CD4-positive, alpha-beta T cell (primary cell): ENCODE measurements around the gene FAM186B. TPM values are rescaled to one million over a fixed set of nuclear protein-coding genes. Genes with fewer than 3 reads are reported as not detected.

Source experiments
- ATAC-seq: fragments of 200-7000 bp; cut with Tn5 transposase; one replicate; pipeline ENCODE4 v1.10.0; 2022; ENCODE audit warnings: mild to moderate bottlenecking; ENCODE audit not compliant: poor library complexity
- CTCF ChIA-PET: fragments of 350-600 bp; sonication (Branson Sonifier 250); formaldehyde crosslinking; loops from one replicate; lab custom pipeline; 2021; ENCODE audit warnings: antibody characterized with exemption, inconsistent platforms; lab: Charles Lee
- POLR2A ChIA-PET: fragments of 350-600 bp; sonication (Branson Sonifier 250); formaldehyde crosslinking; loops from one replicate; lab custom pipeline; 2021; ENCODE audit warnings: antibody characterized with exemption, inconsistent platforms; lab: Charles Lee
- DNase-seq, 14 experiments: peaks; one replicate each; pipeline ENCODE4 v3.0.0-alpha.2; 2013 to 2020; ENCODE audit warnings: mixed read lengths in 2 of 14
- H3K27ac ChIP-seq, 2 donors: one replicate each; pipeline versions ENCODE4 v1.5.1 to v1.7.0; 2013; ENCODE audit warnings: low read length in 2 of 2, low read depth in 1 of 2, mild to moderate bottlenecking in 1 of 2
- H3K27me3 ChIP-seq, 2 experiments: 1 replicate in 1 of 2; 2 replicates in 1 of 2; pipeline versions ENCODE4 v1.6.1 to v1.7.0; 2013; ENCODE audit warnings: low read length in 2 of 2, control low read depth in 1 of 2, mild to moderate bottlenecking in 1 of 2, moderate library complexity in 1 of 2; ENCODE audit not compliant: insufficient read depth in 2 of 2, control insufficient read depth in 1 of 2
- H3K36me3 ChIP-seq: one replicate; pipeline ENCODE4 v1.6.1; 2013; ENCODE audit warnings: low read length, control low read depth; ENCODE audit not compliant: insufficient read depth
- H3K4me1 ChIP-seq: one replicate; pipeline ENCODE4 v1.6.1; 2013; ENCODE audit warnings: low read length, control low read depth; ENCODE audit not compliant: insufficient read depth
- H3K4me3 ChIP-seq: one replicate; pipeline ENCODE4 v1.5.1; 2013; ENCODE audit warnings: mild to moderate bottlenecking, low read length, moderate library complexity
- H3K9me3 ChIP-seq, 2 experiments: 1 replicate in 1 of 2; 2 replicates in 1 of 2; pipeline versions ENCODE4 v1.6.1 to v1.7.0; 2013; ENCODE audit warnings: low read length in 2 of 2, mild to moderate bottlenecking in 2 of 2, control low read depth in 1 of 2, moderate library complexity in 1 of 2; ENCODE audit not compliant: control insufficient read depth in 1 of 2, insufficient read depth in 1 of 2
- H3K27ac Mint-ChIP-seq: one replicate; pipeline ENCODE4 v1.8.0; 2020; ENCODE audit warnings: mixed read lengths
- H3K27me3 Mint-ChIP-seq: one replicate; pipeline ENCODE4 v1.8.0; 2021; ENCODE audit warnings: mixed read lengths
- H3K36me3 Mint-ChIP-seq: one replicate; pipeline ENCODE4 v1.8.0; 2021; ENCODE audit warnings: low read depth, mixed read lengths
- H3K4me1 Mint-ChIP-seq: one replicate; pipeline ENCODE4 v1.8.0; 2021; ENCODE audit warnings: low read depth, mixed read lengths
- H3K4me3 Mint-ChIP-seq: one replicate; pipeline ENCODE4 v1.8.0; 2020; ENCODE audit warnings: mild to moderate bottlenecking, mixed read lengths
- H3K9me3 Mint-ChIP-seq: one replicate; pipeline ENCODE4 v1.8.0; 2020; ENCODE audit warnings: mixed read lengths
- intact Hi-C, 2 experiments: fragments of 100-400 bp; cut with DNase I in 1 of 2; cut with micrococcal nuclease in 1 of 2; formaldehyde crosslinking; loops; one replicate each; pipeline versions ENCODE4 v1.15.1 to v1.9.0; 2023 to 2025; cut with DNase I, micrococcal nuclease
- total RNA-seq, 174 experiments: library from RNA in 2 of 174; stranded (reverse) in 2 of 174; gene quantifications; one replicate each; pipeline ENCODE4 v1.2.3 and lab custom pipeline; 2021 to 2026
- TF ChIP-seq, protein P1 (sequence below): fragments of 200-600 bp; IDR thresholded peaks from one replicate; pipeline ENCODE4 v1.8.0; 2022; ENCODE audit warnings: antibody characterized with exemption, mild to moderate bottlenecking

FAM186B gene
- total RNA-seq, 2 experiments from 2014 or later = 0.64 to 0.74 TPM

DNA sequence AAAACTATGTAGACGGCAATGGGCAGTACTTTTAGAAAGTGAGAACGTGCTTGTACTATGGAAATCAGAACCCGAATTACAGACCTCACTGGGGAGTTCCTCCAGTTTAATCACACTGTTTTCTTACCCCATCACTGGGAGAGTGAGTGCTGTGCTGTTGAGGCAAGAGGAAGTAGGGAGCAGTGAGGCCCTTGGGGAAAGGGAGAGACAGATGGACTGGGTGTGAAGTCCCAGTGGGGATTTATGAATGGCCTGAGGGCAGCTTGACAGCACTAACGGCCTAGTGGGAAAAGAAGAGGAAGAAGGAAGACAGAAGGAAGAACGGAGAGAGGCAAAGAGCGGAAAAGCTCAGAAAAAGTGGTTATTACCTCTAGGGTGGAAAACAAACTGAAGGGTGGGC lies 43.2 kb downstream of the FAM186B start:
- Mint-ChIP-seq H3K9me3 (no peaks in the 10 kb centered on the region), H3K27ac (no peak overlapping the region), H3K4me1 (peaks cover 43% of the 10 kb centered on the region), H3K27me3 (no peaks in the 10 kb centered on the region), H3K4me3 (peak overlapping the region; percentile 16), H3K36me3 (peaks cover 71% of the 10 kb centered on the region)
- no peak overlapping the region for H3K27ac ChIP-seq
- ChIA-PET CTCF (interaction anchor here (1.0 kb wide), 1 partner anchor 61 kb away, joined by 3 read pairs; the partner anchor contains the start of gene PRPF40B), POLR2A (interaction anchor here (1.2 kb wide), 1 partner anchor 195 kb away, joined by 4 read pairs; the partner anchor contains the start of gene SPATS2)
- no peaks in the 10 kb centered on the region for H3K27me3 ChIP-seq
- no peak for DNase-seq
- H3K4me1 ChIP-seq = peaks cover 34% of the 10 kb centered on the region
- intact Hi-C loops = no loop called here
- H3K36me3 ChIP-seq = peaks cover 85% of the 10 kb centered on the region
- no peak for ATAC-seq
- TF ChIP-seq, protein P1, sequence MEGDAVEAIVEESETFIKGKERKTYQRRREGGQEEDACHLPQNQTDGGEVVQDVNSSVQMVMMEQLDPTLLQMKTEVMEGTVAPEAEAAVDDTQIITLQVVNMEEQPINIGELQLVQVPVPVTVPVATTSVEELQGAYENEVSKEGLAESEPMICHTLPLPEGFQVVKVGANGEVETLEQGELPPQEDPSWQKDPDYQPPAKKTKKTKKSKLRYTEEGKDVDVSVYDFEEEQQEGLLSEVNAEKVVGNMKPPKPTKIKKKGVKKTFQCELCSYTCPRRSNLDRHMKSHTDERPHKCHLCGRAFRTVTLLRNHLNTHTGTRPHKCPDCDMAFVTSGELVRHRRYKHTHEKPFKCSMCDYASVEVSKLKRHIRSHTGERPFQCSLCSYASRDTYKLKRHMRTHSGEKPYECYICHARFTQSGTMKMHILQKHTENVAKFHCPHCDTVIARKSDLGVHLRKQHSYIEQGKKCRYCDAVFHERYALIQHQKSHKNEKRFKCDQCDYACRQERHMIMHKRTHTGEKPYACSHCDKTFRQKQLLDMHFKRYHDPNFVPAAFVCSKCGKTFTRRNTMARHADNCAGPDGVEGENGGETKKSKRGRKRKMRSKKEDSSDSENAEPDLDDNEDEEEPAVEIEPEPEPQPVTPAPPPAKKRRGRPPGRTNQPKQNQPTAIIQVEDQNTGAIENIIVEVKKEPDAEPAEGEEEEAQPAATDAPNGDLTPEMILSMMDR = no peak
- H3K4me3 ChIP-seq = no peak overlapping the region
- H3K9me3 ChIP-seq = no peaks in the 10 kb centered on the region

DNA sequence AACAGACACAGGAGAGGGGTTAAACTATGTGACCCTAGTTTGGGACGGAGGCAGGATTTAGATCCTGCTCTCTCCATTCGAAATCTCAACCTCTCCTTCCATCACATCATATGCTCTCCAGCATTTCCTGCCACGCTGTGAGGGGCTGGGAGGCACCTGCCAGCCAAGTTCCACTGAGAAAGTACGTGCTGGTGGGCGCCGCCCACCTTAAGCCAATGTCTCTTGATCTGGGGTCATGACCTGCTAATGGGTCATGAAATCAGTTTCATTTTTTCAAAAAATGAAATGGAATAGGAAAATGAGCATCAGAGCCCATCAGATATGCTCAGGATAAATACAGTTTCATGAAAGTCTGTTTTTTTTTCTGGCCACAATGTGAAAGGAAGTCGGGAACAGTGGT lies 44.7 kb downstream of the FAM186B start:
- ChIA-PET CTCF (no interaction called here), POLR2A (interaction anchor here (0.6 kb wide), 1 partner anchor 255 kb away, joined by 5 read pairs; no protein-coding TSS in a partner anchor)
- Mint-ChIP-seq H3K9me3 (no peaks in the 10 kb centered on the region), H3K27me3 (no peaks in the 10 kb centered on the region), H3K4me3 (no peak overlapping the region), H3K4me1 (peaks cover 28% of the 10 kb centered on the region), H3K27ac (no peak overlapping the region), H3K36me3 (peaks cover 77% of the 10 kb centered on the region)
- Histone ChIP-seq H3K9me3 (no peaks in the 10 kb centered on the region), H3K36me3 (peaks cover 83% of the 10 kb centered on the region), H3K4me1 (peaks cover 24% of the 10 kb centered on the region), H3K4me3 (no peak overlapping the region), H3K27me3 (no peaks in the 10 kb centered on the region), H3K27ac (no peak overlapping the region)
- TF ChIP-seq, protein P1 = no peak
- DNase-seq (no peak), ATAC-seq (no peak)
- intact Hi-C loops = no loop called here

- H3K27ac Mint-ChIP-seq = no peak overlapping the region
- ChIA-PET POLR2A (no interaction called here), CTCF (no interaction called here)
- peaks cover 15% of the 10 kb centered on the region for H3K4me1 Mint-ChIP-seq
- Histone ChIP-seq H3K9me3 (no peaks in the 10 kb centered on the region), H3K27ac (no peak overlapping the region), H3K36me3 (peaks cover 69% of the 10 kb centered on the region), H3K27me3 (no peaks in the 10 kb centered on the region), H3K4me1 (peaks cover 9% of the 10 kb centered on the region), H3K4me3 (no peak overlapping the region)
- no peak overlapping the region for H3K4me3 Mint-ChIP-seq
- intact Hi-C loops = no loop called here
- no peaks in the 10 kb centered on the region for H3K9me3 Mint-ChIP-seq
- no peaks in the 10 kb centered on the region for H3K27me3 Mint-ChIP-seq
- DNase-seq = no peak
- TF ChIP-seq, protein P1 = no peak
- peaks cover 70% of the 10 kb centered on the region for H3K36me3 Mint-ChIP-seq
- ATAC-seq = no peak
These were observed 46.3 kb downstream of the FAM186B start for GRCh38 chr12:49559011-49559675.
